Hematopoietic multipotent progenitor cell treated with erythropoietin and hydrocortisone succinate and interleukin-3 and kit ligand, for 15 days (in vitro differentiated cells): ENCODE data around the gene NPL.

Experiments
- DNase-seq: peaks from one replicate; pipeline ENCODE4 v3.0.0-alpha.2; 2015; ENCODE audit warnings: low spot score

Gene NPL

DNA sequence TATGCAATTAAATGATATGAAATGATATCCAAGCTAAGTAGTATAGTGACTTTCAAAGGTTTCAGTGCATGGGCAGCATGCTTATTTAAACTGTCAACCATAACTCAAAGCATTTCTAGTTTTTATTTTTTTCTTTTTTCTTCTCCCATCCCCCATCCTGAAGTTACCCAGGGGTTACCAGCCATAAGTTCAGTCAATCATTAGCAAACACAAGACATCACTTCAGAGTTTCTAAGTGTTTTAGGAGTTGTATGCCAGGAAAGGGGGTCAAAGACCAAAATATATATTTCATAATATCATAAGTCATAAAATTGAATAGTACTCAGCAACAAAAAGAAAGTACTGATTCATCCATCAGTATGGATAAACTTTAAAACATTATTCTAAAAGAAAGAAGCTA is 78.3 kb downstream of the NPL start:
- DNase-seq, result no peak

GRCh38 chr1:182869241-182869666 is 79.7 kb downstream of the NPL start:
- no peak for DNase-seq

- DNase-seq, result no peak
Measured at GRCh38 chr1:182872881-182873280, 83.3 kb downstream of the NPL start.

- no peak for DNase-seq
Measured at GRCh38 chr1:182875889-182876288, 86.3 kb downstream of the NPL start.

DNA sequence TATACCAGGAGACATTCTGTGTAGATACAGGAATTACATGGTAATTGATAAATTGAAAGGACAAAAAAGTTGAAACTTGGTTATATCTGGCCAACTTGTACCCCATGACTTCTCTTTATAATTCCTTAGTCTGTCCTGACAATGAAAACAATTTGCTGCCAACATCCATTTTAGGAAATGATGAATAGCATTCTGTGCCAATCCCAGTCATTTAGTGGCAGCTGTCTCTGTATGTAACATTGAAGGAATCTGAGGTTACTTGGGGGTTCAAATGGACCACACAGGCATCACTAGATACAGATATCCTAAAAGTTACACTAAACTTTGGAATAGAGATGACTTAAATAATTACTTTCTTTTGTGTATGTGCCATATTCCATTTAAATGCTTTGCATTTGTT is 87.8 kb downstream of the NPL start:
- DNase-seq, result no peak

GRCh38 chr1:182877842-182878241 is 88.3 kb downstream of the NPL start:
- DNase-seq, result no peak
